GM18951 (cell line): ENCODE measurements around the gene XXYLT1.

Experiments
- POLR2A ChIP-seq: IDR thresholded peaks from 4 replicates; pipeline ENCODE4 v1.6.1; 2011; ENCODE audit warnings: mild to moderate bottlenecking; ENCODE audit not compliant: insufficient read length, insufficient read depth; ENCODE audit errors: extremely low read depth
- in situ Hi-C: fragments of 300-500 bp; cut with MboI; formaldehyde crosslinking; loops from one replicate; pipeline ENCODE4 v1.12.0; 2022; ENCODE audit warnings: low sequenced_read_pairs, mixed read lengths, inconsistent platforms; ENCODE audit not compliant: unreplicated experiment

XXYLT1 gene

DNA sequence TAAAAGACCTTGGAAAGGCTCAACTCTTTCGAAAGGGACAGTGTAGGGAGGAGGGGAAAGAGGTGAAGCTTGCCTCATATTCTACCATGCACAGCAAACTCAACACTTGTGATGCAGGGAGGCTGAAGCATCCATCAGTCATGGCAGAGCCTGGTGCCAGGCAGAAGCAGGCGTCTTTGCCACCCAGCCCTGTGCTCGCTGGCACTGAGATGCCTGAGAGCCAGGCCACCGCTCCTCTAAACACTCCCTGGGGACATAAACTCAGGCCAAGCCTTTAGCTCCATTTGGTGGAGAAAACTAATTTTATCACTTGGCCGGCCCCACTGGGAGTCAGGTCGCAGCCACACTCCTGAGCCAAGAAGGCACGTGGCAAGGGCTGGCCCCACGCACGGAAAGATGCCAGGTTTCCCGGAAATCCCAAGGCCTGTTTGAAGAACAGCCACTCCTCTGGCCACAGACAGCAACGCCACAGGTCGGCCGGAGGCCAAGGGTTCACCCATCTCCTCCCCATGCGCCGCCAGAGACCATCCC is 30.7 kb downstream of the XXYLT1 start:
- in situ Hi-C loops: loop anchor here (25.0 kb wide), 1 partner anchor 228 kb away; no protein-coding TSS in a partner anchor
- TF ChIP-seq POLR2A: no peak

DNA sequence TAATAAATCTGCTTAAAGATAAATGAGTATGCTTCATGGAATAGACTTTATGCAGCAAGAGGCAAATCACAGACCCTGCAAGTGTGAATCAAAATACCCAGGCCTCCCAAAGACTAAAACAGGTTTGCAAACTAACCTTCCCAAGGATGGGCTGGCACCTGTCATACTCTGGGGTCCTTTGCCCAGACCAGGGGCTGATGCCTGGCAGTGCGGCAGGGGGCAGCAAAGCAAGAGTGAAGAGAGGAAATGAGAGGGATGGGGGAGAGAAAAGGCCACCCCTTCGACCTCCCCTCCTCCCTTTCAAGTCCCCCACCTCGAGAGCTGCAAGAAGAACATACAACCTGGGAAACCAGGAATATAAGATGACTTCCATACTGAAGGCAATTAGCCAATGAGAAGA is 31.8 kb downstream of the XXYLT1 start:
- no peak for TF ChIP-seq POLR2A
- in situ Hi-C loops: loop anchor here (25.0 kb wide), 1 partner anchor 227 kb away; no protein-coding TSS in a partner anchor

- in situ Hi-C loops: loop anchor here (25.0 kb wide), 1 partner anchor 226 kb away; no protein-coding TSS in a partner anchor
- no peak for TF ChIP-seq POLR2A
Observed at GRCh38 chr3:195238586-195239118, 32.3 kb downstream of the XXYLT1 start.

- in situ Hi-C loops: loop anchor here (25.0 kb wide), 1 partner anchor 226 kb away; no protein-coding TSS in a partner anchor
- no peak for TF ChIP-seq POLR2A
Observed at GRCh38 chr3:195238081-195238571, 32.8 kb downstream of the XXYLT1 start.

DNA sequence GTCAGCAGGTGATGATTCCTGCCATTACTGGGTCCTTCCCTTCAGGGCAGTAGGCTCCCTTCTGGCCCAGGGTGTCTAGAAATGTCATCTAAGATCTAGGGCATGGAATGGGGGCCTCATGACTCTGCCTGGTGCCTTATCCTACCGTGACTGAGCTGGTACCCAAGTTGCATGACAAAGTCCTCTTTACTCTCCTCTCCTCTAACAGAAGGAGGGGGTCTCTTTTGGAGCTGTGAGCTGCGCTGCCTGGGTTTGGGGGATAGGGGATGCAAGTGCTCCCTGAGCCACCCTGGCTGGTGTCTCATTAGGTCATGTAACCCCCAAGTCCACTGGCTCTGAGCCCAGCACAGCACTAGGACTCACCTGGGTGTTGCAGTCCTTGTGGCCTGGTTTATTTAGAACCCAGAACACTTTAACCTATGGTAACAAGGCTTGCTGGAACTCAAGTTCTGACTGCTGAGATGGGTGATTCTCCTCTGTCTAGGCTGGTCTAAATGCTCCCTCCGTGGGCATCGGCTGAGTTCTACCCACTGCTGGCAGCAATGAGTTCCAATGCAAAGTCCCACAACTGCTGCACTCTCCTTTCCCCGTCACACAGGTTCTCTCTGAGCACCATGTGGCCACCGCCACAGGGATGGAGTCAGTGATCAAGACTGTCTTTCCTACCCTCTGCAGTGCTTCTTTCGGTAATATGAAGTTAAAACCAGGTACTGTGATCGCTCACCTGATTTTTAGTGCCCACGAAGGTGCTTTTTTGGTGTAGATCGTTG is 34.0 kb downstream of the XXYLT1 start:
- no peak for TF ChIP-seq POLR2A
- in situ Hi-C loops: loop anchor here (25.0 kb wide), 1 partner anchor 225 kb away; no protein-coding TSS in a partner anchor

DNA sequence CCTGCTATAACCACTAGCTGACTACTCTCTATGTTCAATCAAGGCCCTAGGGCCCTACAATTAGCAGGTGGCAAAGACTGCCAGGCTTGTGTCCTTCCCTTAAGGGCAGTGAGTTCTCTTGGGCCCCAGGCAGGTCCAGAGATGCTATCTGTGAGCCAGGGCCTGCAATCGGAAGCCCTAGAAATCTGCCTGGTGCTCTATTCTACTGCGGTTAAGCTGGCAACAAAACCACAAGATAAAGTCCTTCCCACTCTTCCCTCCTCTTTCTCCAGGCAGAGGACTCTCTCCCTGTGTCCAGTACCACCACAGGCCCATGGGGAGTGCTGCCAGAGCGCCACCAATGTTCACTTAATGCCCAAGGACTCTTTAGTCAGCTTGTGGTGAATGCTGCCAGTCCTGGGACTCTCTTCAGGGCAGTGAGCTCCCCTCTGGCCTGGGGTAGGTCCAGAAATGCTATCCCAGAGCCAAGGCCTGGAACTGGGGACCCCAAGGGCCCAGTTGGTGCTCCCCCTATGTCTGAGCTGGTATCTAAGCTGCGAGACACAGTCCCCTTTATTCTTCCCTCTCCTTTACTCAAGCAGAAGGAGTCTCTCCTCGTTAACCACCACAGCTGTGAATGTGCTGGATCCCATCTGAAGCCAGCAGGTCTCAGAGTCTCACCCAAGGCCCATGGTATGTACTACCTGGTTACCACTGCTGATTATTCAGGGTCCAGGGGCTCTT is 34.7 kb downstream of the XXYLT1 start:
- in situ Hi-C loops: loop anchor here (25.0 kb wide), 1 partner anchor 224 kb away; no protein-coding TSS in a partner anchor
- TF ChIP-seq POLR2A: no peak

GRCh38 chr3:195230244-195230643 is 40.7 kb downstream of the XXYLT1 start:
- TF ChIP-seq POLR2A: no peak
- in situ Hi-C loops: loop anchor here (25.0 kb wide), 1 partner anchor 218 kb away; no protein-coding TSS in a partner anchor

GRCh38 chr3:195228886-195229285 is 42.1 kb downstream of the XXYLT1 start:
- in situ Hi-C loops: loop anchor here (25.0 kb wide), 1 partner anchor 217 kb away; no protein-coding TSS in a partner anchor

DNA sequence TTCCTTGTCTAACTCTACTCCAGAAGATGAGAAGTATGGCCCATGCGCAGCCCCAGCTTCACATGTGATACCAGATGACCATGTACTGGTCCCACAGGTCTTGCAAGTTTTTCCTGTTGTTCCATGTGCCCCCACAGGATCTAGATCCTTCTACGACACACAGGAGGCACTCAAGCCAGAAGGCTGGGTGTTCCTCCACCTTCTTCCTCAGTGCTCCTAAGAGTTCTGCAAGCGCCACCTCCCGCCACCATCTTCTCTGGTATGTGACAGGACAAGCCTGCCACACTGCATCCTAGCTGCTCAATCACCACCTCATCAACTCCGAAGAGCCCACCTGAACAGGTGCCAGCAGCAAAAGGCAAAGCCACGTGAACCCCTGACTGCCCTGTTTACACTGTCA is 43.1 kb downstream of the XXYLT1 start:
- in situ Hi-C loops: loop anchor here (25.0 kb wide), 1 partner anchor 216 kb away; no protein-coding TSS in a partner anchor
- TF ChIP-seq POLR2A: no peak

GRCh38 chr3:195226900-195227447 is 44.0 kb downstream of the XXYLT1 start:
- no peak for TF ChIP-seq POLR2A
- in situ Hi-C loops: loop anchor here (25.0 kb wide), 1 partner anchor 215 kb away; no protein-coding TSS in a partner anchor

GRCh38 chr3:195226445-195226844 is 44.5 kb downstream of the XXYLT1 start:
- TF ChIP-seq POLR2A: no peak
- in situ Hi-C loops: loop anchor here (25.0 kb wide), 1 partner anchor 214 kb away; no protein-coding TSS in a partner anchor

DNA sequence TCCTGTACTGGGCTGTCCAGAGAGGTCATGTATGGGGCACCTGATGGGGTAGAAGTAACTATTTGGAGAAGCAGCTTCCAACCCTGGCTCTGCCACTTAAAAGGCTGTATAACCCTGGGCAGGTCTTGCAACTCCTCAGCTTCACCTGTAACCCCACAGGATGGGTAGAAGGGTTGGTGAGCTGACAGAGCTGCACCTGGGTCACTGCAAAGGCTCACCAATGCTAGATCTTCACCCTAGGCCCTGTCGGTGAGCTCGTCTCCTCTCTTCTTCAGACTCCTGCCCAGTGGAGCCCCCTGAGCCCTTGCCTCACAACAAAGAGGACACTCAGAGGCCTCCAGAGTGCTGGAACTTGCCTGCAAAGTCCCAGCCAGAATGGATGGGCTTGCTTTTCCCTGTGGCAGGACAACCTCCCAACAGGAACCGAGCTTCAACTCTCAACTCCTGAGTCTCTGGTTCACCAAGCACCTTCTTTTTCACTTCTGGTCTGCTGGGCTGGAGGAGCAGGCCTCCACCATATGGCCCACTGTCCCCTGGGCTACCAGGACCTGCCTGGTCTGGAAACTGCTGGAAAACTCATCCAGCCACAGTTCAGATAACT is 45.9 kb downstream of the XXYLT1 start:
- in situ Hi-C loops: loop anchor here (25.0 kb wide), 1 partner anchor 213 kb away; no protein-coding TSS in a partner anchor
- no peak for TF ChIP-seq POLR2A
